H1 (cell line): ENCODE results near the gene AGFG2. TPM values are rescaled to one million over a fixed set of nuclear protein-coding genes. Genes with fewer than 3 reads are reported as not detected.

Source experiments
- E2F6 ChIP-seq: IDR thresholded peaks from 2 replicates; pipeline ENCODE4 v1.6.1; 2012; ENCODE audit warnings: inconsistent platforms
- FOSL1 ChIP-seq: IDR thresholded peaks from 2 replicates; pipeline ENCODE4 v1.6.1; 2011; ENCODE audit warnings: mild to moderate bottlenecking, low read depth, low read length, moderate library complexity; ENCODE audit not compliant: insufficient read depth
- RXRA ChIP-seq: IDR thresholded peaks from 2 replicates; pipeline ENCODE4 v1.6.1; 2011; ENCODE audit warnings: low read depth, mild to moderate bottlenecking, low read length, moderate library complexity; ENCODE audit not compliant: insufficient read depth
- SP4 ChIP-seq: IDR thresholded peaks from 2 replicates; pipeline ENCODE4 v1.6.1; 2012; ENCODE audit warnings: low read length, inconsistent platforms
- TAF7 ChIP-seq: optimal IDR thresholded peaks from 2 replicates; pipeline ENCODE3; 2011; ENCODE audit warnings: low read depth, mild to moderate bottlenecking, inconsistent platforms, low read length, moderate library complexity, borderline replicate concordance
- polyA plus RNA-seq, 7 experiments: library from polyadenylated mRNA; depleted of rRNA in 3 of 7; stranded (reverse) in 5 of 7; unstranded in 2 of 7; fragments of >200 nt in 5 of 7; fragments of 200-250 nt in 2 of 7; gene quantifications; 1 replicate in 5 of 7; 2 replicates in 1 of 7; 4 replicates in 1 of 7; pipeline versions ENCODE4 v1.2.1 to v1.2.3, GENCODE V29; 2011 to 2013; ENCODE audit warnings: missing spikeins in 2 of 7, mixed read lengths in 2 of 7
- total RNA-seq: library from RNA; stranded (reverse); fragmentation: NEBNext Ultra II Directional; extraction: Animal tissue kit (Norgen Biotek cat#: 25700); gene quantifications from 2 replicates; pipeline ENCODE4 v1.2.1, GENCODE V29; 2021

The AGFG2 gene
- total and polyA plus RNA-seq, 2 of the 8 experiments (the other 6 are each of a cell fraction or from before 2014, with no cell fraction given): 7.6 to 11.2 TPM

GRCh38 chr7:100603726-100604027, 64.7 kb downstream of the AGFG2 start (continued):
- TF ChIP-seq FOSL1 (no peak), RXRA (no peak), SP4 (no peak; the same call in 1 of the 2 replicates), E2F6 (peak; percentile 74), TAF7 (peak; percentile 25)
